Adrenal gland (tissue), 12 donors: ENCODE measurements around the gene MPZ. TPM values are rescaled to one million over a fixed set of nuclear protein-coding genes. Genes with fewer than 3 reads are reported as not detected.
A peak's percentile ranks its signal among the peaks of the same experiment; 100 is the strongest.

Experiments used
- DNase-seq, 7 donors: peaks; one replicate each; pipeline ENCODE4 v3.0.0-alpha.2; 2019 to 2020
- H3K27ac ChIP-seq, 5 donors: fragments of 200-600 bp; sonication (generic) in 4 of 5; 1 replicate in 3 of 5; 2 replicates in 2 of 5; pipeline versions ENCODE4 v1.5.1 to v1.8.0; 2016 to 2020; ENCODE audit warnings: mild to moderate bottlenecking in 1 of 5
- H3K27me3 ChIP-seq: fragments of 200-600 bp; 2 replicates; pipeline ENCODE4 v1.8.0; 2021
- H3K36me3 ChIP-seq, 2 donors: fragments of 200-600 bp; replicated peaks in 1 of 2; 1 replicate in 1 of 2; 2 replicates in 1 of 2; pipeline versions ENCODE4 v1.5.1 to v1.8.0; 2018 to 2022
- H3K4me1 ChIP-seq, 2 donors: fragments of 200-600 bp; replicated peaks in 1 of 2; 1 replicate in 1 of 2; 2 replicates in 1 of 2; pipeline versions ENCODE4 v1.5.1 to v1.8.0; 2018 to 2021
- H3K4me3 ChIP-seq, 4 donors: fragments of 200-600 bp; sonication (generic) in 3 of 4; one replicate each; pipeline ENCODE4 v1.5.1; 2016 to 2018
- H3K9me3 ChIP-seq, 3 donors: fragments of 200-600 bp; sonication (generic) in 1 of 3; replicated peaks in 1 of 3; 1 replicate in 2 of 3; 2 replicates in 1 of 3; pipeline versions ENCODE4 v1.5.1 to v1.8.0; 2016 to 2021
- POLR2A ChIP-seq, 2 donors: fragments of 450-650 bp; IDR thresholded peaks; one replicate each; pipeline ENCODE4 v1.6.1; 2017; ENCODE audit warnings: antibody characterized with exemption in 2 of 2, mild to moderate bottlenecking in 2 of 2, moderate library complexity in 1 of 2
- WGBS, 4 donors: extraction: QIAGEN DNeasy Blood & Tissue Kit in 2 of 4; methylation state at CpG; one replicate each; pipeline versions ENCODE4 v1.1.5 to v1.1.7; 2013 to 2017; 5-methylcytosine and 5-hydroxymethylcytosine counted together
- intact Hi-C, 2 donors: fragments of 100-400 bp; cut with DNase I; formaldehyde crosslinking; loops; one replicate each; pipeline versions ENCODE4 v1.14.1 to v1.15.0; 2022 to 2023
- polyA plus RNA-seq, 3 donors: library from polyadenylated mRNA; stranded (reverse); fragments of 200-250 nt in 2 of 3; fragments of 350-450 nt in 1 of 3; fragmentation: Illumina TruSeq in 1 of 3; extraction: RNeasy Lipid Tissue Mini Kit (QIAGEN cat#74804) in 1 of 3; gene quantifications; one replicate each; pipeline ENCODE4 v1.2.3, GENCODE V29; 2013 to 2014
- total RNA-seq, 9 donors: library from RNA; depleted of rRNA in 4 of 9; stranded (reverse); fragments of >200 nt in 4 of 9; fragments of 120-200 nt in 1 of 9; fragmentation: NEBNext Ultra II Directional in 1 of 9; extraction: Animal tissue kit (Norgen Biotek cat#: 25700) in 1 of 9; gene quantifications; one replicate each; pipeline versions ENCODE4 v1.1.0 to v1.2.4, GENCODE V29; 2013 to 2023
- TF ChIP-seq, protein P1 (sequence below), 6 experiments: fragments of 450-650 bp in 4 of 6; fragments of 200-600 bp in 2 of 6; sonication (generic) in 1 of 6; IDR thresholded peaks; 1 replicate in 5 of 6; 2 replicates in 1 of 6; pipeline versions ENCODE4 v1.5.1 to v1.8.0; 2016 to 2021; ENCODE audit warnings: antibody characterized with exemption in 6 of 6, mild to moderate bottlenecking in 2 of 6, moderate library complexity in 1 of 6
- donor health status: healthy with polysubstance abuse.
- donor health status: Bipolar disorder and iron deficiency.
- donor health status: DM: yes; HTN: yes; CAD: no.
- donor health status: DM: no; HTN: no; CAD: no.
- donor health status: DM: no; HTN: no; CAD: no.
- donor health status: DM: yes; HTN: yes; CAD: no.

Gene MPZ
- total and polyA plus RNA-seq, 12 donors = 0.66 to 10.3 (median 4.0) TPM

DNA sequence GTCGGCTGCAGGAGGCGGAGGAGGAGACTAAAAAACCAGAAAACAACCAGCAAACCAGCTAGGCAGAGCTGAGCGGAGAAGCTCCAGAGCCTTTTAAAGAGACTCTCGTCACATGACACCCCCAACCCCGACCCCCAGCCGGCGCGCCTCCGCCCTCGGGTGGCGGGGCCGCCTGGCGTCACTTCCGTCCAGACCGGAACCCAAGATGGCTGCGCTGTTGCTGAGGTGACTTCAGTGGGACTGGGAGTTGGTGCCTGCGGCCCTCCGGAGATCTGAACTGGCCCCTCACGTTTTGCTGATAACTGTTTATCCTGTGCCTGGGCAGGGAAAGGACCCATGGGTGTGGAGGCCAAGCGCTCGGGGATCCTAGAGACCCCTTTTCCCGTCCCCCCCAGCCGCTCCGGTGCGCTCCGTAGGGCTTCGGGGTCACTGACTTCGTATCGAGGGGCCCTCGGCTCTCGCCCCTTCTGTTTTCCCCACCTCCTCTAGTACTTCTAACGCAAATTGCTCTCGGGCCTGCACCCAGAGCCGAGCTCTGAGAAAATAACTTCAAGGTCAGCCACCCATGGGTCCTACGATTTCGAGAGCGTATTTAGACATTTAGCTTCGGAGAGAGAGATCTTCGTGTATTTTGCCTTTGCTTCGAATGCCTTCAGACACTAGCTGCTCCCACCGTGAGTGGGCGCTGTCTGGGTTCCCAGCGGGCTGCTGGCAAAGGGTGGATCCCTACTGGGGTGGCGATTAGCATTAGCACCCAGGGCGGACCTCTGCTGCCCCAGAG lies 4.6 kb upstream of the MPZ start, which contains the start of gene SDHC:
Gene SDHC (plus strand): TSS at position 181 of the 781 bp plus-strand sequence. CDS start 25 bp downstream, at position 206.
- peaks cover 10 to 39% of the 10 kb centered on the region in 2 donors for H3K4me1 ChIP-seq
- intact Hi-C loops = no loop called here
- peak within 1 kb of the TSS; percentile 17 to 84 (median 77) for H3K4me3 ChIP-seq
- no peaks in the 10 kb centered on the region for H3K36me3 ChIP-seq
- no peaks in the 10 kb centered on the region for H3K9me3 ChIP-seq
- peak; percentile 91 to 95 (median 92) for DNase-seq
- peak within 1 kb of the TSS; percentile 83 to 92 (median 91) for H3K27ac ChIP-seq
- H3K27me3 ChIP-seq = no peaks in the 10 kb centered on the region
- 0 to 2% (median 0%) methylated on average over 31 to 45 of the region's 45 CpGs for WGBS, 4 donors
- TF ChIP-seq POLR2A (IDR thresholded peaks at IDR 0.05) = peak; percentile 82 to 87
- TF ChIP-seq, protein P1, sequence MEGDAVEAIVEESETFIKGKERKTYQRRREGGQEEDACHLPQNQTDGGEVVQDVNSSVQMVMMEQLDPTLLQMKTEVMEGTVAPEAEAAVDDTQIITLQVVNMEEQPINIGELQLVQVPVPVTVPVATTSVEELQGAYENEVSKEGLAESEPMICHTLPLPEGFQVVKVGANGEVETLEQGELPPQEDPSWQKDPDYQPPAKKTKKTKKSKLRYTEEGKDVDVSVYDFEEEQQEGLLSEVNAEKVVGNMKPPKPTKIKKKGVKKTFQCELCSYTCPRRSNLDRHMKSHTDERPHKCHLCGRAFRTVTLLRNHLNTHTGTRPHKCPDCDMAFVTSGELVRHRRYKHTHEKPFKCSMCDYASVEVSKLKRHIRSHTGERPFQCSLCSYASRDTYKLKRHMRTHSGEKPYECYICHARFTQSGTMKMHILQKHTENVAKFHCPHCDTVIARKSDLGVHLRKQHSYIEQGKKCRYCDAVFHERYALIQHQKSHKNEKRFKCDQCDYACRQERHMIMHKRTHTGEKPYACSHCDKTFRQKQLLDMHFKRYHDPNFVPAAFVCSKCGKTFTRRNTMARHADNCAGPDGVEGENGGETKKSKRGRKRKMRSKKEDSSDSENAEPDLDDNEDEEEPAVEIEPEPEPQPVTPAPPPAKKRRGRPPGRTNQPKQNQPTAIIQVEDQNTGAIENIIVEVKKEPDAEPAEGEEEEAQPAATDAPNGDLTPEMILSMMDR (IDR thresholded peaks at IDR 0.05) = peak in 3 of 6 experiments; percentile 25 to 32 (median 25)

GRCh38 chr1:161313554-161314200 lies 3.9 kb upstream of the MPZ start:
- DNase-seq = peak in 1 of 7 donors; percentile 56
- intact Hi-C loops = no loop called here
- Histone ChIP-seq H3K4me3 (peak overlapping the region in 3 of 4 donors; percentile 45 to 80 (median 74)), H3K9me3 (no peaks in the 10 kb centered on the region), H3K27me3 (no peaks in the 10 kb centered on the region), H3K36me3 (no peaks in the 10 kb centered on the region), H3K27ac (peak overlapping the region; percentile 83 to 92 (median 91)), H3K4me1 (peaks cover 10 to 39% of the 10 kb centered on the region in 2 donors)
- TF ChIP-seq, protein P1 (IDR thresholded peaks at IDR 0.05) = no peak
- TF ChIP-seq POLR2A (IDR thresholded peaks at IDR 0.05) = no peak
- WGBS, 4 donors = 36 to 38% (median 37%) methylated on average over 28 of the region's 28 CpGs

GRCh38 chr1:161311595-161312181 lies 1.9 kb upstream of the MPZ start:
- WGBS, 4 donors = 66 to 84% (median 72%) methylated on average over 3 to 4 of the region's 4 CpGs
- Histone ChIP-seq H3K4me3 (no peak overlapping the region), H3K27me3 (no peaks in the 10 kb centered on the region), H3K36me3 (no peaks in the 10 kb centered on the region), H3K4me1 (peaks cover 13 to 29% of the 10 kb centered on the region in 2 donors), H3K27ac (peak overlapping the region in 3 of 5 donors; percentile 35 to 45 (median 40)), H3K9me3 (no peaks in the 10 kb centered on the region)
- TF ChIP-seq, protein P1 (IDR thresholded peaks at IDR 0.05) = no peak
- peak in 1 of 2 donors; percentile 20 for TF ChIP-seq POLR2A (IDR thresholded peaks at IDR 0.05)
- intact Hi-C loops = no loop called here
- peak; percentile 29 to 80 (median 69) for DNase-seq
